NCI-H1092 (cell line): Measurements from ENCODE around the gene BBX.

ENCODE experiments used
- DNase-seq: peaks from one replicate; lab custom pipeline; 2025; lab: John Stamatoyannopoulos, UW

The BBX gene

DNA sequence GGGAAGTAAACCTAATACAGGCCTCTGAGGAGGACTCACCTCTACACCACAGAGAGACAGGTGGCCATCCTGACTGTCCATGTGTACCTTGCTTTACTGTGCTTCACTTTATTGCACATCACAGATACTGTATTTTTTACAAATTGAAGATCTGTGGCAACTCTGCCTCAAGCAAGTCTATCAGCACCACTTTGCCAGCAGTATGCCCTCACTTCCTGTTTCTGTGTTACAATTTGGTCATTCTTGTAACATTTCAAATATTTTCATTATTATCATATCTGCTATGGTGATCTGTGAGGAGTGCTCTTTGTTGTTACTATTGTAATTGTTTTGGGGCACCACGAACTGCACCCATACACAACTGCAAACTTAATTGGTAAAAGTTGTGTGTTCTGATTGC lies 78.0 kb downstream of the BBX start:
- no peak for DNase-seq

DNA sequence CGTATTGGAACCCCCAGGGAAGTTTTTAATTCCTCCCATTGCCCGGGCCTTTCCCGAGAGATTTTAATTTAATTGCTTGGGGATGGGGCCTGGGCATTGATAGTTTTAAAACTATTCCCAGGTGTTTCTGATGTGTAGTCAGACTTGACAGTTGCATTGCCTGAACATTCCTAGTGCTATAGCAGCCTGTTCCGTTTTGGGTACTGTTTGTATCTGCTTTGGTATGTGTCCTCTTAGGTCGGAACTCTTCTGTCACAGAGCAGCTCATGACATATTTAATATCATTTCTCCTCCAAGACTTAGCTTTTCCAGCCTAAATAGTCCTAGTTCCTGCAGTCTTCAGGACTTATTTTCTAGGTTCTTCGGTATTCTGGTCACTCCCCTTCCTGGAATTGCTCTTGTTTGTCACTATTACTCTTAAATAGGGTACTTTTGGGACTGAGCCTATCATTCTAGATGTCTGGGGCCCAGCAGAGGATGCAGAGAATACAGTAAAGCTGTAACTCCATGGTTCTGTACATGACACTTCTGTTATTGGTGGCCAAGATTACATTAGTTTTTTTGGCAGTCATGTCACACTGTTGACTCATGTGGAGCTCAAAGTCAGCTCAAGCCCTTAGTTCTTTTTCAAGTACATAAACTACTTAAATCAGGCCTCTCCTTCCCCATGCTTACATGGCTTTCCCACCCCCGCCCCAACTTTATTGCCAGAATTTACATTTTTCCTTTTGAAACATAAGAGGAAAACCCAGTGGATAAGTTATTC lies 81.5 kb downstream of the BBX start:
- DNase-seq = no peak

DNA sequence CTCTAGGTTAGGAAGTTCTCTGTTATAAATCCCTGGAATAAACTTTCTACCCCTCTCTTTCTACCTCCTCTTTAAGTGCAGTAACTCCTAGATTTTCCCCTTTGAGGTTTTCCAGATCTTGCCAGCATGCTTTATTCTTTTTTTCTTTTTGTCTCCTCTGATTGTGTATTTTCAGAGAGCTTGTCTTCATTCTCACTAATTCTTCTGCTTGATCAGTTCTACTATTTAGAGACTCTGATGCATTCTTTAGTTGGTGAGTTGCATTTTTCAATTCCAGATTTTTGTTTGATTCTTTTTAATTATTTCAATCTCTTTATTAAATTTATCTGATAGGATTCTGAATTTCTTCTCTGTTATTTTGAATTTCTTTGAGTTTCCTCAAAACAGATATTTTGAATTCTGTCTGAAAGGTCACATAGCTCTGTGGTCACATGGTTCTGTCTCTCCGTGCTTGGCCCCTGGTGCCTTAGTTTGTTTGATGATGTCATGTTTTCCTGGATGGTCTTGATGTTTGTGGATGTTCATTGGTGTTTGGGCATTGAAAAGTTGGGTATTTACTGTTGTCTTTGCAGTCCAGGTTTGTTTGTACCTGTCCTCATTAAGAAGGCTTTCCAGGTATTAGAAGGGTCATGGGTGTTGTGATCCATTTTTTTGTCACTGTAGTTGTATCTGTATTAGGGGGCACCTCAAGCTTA lies 89.2 kb downstream of the BBX start:
- no peak for DNase-seq

DNA sequence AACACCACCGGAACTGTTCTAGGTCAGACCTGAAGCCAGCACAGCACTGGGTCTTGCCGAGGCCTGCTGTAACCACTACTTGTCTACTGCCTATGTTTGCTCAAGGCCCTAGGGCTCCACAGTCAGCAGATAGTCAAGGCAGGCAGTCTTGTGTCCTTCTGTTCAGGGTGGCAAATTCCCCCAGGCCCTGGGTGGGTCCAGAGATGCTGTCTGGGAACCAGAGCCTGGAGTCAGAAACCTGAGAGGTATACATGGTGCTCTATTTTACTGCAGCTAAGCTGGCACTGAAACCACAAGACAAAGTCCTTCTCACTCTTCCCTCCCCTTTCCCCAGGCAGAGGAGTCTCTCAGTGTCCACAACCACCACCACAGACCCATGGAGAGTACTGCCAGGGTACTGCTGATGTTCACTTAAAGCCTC lies 89.9 kb downstream of the BBX start:
- DNase-seq = no peak

DNA sequence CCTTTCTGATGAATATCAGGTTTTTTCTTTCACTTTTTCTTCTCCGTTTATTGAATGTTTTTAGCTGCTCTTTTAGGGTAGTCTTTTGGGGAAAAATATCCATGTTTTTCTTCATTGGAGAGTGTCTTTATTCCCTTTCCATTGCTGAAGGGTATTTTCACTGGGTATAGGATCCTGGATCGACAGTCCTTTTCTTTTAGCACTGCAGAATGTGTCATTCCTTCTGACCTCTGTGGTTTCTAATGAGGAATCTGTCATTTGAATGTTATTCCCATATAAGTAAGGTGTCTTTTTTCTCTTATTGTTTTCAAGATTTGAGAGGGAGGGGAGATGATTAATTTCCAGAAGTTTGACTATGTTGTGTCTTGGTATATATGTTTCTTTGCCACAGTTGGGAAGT lies 96.8 kb downstream of the BBX start:
- no peak for DNase-seq

DNA sequence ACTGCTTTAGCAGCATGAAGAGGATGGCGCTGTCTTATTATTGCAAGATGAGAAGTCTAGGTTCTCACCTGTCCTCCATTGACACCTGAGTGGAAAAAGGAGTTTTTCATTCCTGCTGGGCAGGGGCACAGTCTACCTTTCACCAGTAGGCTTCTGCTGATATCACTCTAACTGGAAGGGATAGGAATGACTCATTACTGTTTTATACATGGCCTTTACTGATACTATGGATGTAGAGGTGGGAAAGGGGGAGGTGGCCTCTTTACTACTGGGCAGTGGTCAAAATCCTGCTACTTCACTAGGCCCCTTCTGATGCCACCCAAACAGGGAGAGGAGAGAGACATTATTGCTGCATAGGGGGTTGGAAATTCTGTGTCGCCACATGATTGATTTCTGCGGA lies 97.8 kb downstream of the BBX start:
- no peak for DNase-seq

DNA sequence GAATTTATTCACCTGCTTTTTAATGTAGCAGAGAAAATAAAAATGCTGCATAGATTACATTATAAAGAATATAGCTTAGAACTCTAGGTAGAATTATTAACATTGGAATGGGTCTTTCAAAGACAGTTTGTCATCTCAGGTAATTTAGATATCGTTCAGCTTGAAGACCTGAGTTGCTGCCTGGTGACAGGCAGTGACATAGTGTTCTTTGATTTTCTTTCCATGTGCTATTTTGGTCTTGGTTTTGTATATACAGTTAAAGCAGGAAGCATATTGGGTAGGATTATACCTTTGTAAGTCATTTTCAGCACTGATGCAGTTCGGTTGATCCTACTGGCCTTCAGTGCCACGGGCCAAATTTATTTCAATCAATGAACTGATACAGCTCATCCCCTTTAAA lies 98.7 kb downstream of the BBX start:
- DNase-seq = no peak

DNA sequence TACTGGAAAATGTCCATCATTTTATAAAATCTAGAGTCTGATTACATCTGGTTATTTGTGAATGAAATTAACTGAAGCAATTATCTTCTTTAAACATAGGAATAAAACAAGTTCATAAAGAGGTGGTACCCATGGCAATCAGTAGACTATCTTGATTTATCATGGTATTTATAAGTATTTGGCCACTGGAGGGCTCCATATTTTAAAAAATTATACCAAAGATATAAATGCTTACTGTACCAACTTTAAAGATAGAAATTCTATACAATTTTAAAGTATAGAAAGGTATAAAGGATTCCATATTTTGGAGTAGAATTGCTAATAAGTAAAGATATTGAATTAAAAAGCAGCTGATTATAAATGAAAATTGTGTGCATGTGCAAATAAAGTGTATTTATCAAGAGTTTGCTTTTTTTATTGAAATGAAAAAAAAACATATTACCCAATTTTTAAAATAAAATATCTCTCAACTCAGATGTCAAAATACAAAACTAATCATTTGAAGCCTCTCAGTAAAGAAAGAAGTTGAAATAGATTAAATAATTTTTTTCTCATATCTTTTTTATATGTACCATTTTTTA lies 105.3 kb downstream of the BBX start:
- no peak for DNase-seq

DNA sequence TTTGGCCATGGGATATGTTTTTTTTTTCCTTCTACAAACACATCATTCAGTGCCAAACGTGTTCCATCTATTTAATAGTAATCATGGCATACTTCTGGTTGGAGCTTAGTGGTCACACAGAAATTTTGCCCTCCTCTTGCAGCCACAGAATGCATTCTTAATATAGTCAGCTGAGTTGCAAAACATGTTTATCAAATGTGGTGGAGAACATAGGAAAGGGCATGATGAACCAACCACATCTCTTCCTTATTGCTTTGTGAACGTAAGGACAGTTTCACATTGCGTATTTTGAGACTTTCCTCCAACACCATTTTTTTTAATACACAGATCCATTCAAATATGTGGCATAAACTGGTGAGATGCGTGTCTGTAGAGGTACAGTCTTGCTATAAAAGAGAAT lies 106.8 kb downstream of the BBX start:
- DNase-seq = no peak

DNA sequence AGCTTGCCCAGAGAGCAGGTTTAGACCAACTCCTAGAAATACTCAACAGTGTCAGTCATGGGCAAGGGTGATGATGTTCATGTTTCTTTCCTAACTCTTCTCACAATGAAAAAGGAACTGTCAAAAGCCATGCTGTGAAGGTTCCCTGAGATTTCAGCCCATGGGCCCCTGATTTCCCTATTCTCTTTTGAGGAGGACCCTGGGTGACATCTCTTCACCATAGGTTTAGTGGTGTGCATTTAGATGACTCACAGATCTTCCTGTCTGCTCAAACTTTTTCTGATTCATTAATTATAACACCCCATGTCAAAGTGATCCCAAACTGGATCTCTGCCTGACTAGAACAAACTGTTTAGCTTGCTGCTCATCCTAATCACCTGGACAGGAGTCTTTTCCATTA lies 108.0 kb downstream of the BBX start:
- no peak for DNase-seq

DNA sequence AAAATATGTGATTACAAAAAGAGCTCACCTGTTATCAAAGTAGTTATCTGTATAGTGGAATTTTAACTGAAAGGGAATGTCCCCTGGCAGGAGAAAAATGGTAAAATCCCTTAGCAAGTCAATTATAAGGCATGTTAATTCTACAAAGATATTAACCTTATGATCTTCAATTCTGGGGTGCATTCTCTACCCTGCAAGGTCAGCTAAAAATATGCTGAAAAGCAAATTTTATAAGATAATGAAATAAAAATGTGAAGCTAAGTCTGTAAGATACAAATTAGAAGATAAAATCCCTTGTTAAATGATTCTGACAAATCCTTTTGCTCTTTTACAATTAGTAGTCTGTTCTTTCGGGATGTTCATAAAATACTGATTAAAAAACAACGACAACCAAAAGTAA lies 109.8 kb downstream of the BBX start:
- DNase-seq = no peak

DNA sequence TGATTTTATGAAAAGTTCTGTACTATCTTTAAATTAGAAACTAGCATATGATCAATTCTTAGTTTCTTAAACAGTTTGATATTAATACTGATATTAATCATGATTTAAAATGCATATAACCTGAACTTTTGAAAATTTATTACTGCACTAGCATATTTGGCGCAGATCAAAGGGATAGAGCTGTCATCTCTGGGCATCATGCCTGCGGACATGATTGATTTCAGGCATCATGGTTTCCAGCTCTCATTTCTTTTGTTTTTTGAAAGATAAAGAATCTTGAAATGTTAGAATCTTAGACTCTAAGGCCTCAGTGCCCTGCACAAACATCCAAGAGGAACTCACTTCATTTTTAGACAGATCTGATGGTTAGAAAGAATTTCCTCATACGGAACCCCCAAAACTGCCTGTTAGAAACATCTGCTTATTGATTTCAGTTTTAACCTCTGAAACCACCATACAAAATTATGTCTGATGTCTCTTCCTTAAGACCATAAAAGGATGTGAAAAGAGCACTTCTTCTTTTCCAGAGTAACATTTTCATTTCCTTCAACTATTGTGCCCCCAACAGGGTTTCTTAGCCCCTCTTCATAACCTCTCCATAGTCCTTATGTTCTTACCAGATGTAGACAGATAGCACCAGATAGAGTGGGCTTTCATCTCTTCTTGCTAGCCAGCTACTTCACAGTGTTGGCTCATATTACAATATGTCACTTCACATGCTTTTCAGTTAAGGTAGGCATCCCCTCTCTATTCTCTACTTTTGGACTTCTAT lies 110.8 kb downstream of the BBX start:
- no peak for DNase-seq

DNA sequence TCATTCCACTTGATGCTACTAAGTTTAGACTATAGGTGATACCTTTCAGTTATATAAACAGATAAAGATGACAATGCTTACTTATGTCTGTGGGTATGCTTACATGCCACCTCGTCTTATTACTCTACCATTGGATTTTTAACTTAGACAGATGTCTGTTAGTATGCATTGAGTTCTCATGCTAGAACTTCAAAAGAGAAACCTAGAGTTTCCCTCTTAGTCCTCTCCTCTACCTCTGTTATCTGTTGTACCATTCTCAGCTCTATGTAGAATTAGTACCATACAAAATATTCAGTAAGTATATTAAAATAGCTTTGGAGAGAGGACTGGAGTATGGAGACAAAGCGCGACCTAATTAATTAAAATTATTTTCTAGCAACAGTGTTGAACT lies 111.3 kb downstream of the BBX start:
- no peak for DNase-seq

DNA sequence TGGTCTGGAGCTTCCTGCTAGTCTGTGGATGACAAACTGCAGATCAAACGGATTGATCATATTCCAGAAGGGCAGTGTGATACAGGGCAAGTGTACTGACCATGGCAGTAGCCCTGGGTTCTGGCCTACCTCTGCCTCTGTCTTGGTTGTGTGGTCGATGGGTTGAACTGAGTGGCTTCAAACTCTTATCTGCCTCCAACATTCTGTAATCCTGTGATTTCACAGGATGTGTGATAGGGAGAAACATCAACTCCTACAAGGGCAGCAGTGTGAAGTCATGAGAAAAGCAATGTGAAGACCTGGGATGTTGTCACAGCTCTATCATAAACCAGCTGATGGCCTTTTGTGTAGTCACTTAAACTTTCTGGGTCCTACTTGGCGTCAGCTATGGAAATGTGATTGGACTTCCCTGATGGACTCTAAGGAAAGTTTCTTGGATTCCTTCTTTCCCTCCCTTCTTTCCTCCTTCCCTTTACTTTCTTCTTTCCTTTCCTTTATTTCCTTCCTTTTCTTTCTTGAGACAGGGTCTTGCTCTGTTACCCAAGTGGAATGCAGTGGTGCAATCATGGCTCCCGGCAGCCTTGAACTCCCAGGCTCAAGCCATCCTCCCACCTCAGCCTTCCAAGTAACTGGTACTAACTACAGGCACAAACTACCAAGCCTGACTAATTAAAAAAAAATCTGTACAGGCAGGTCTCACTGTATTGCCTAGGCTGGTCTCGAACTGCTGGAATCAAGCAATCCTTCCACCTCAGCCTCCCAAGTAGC lies 114.8 kb downstream of the BBX start:
- DNase-seq = no peak

DNA sequence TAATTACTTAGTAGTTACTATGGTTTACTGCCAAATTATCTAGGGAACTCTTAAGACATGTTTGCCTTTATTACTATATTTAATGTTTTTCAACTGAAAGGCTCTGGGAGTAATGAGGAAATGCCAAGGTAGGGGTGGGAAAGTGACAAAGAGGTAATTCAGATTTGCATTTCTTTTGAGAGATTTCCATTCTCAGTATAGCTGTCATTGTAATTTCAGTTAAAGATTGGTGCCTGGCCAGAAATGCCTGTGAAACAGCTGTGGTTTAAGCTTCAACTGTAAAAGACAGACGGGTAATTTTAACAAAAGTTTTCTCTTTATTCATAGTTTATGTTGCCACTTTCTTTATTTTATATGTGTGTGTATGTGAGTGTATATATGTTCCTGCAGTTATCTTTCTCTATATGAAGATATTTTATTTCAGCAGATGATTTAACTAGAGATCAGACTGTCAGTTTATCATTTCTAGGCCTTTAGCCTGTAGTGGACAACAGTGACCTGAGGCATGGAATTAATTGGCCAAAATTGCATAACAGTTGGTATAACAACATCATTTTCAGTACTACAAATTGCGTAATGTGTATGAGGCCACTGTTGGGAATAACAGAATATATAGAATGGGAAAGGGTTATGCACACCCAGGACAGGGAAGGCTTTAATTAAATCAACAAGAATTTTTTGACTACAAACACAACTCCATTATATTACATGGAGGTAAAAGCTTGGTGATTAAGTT lies 119.0 kb downstream of the BBX start:
- no peak for DNase-seq

DNA sequence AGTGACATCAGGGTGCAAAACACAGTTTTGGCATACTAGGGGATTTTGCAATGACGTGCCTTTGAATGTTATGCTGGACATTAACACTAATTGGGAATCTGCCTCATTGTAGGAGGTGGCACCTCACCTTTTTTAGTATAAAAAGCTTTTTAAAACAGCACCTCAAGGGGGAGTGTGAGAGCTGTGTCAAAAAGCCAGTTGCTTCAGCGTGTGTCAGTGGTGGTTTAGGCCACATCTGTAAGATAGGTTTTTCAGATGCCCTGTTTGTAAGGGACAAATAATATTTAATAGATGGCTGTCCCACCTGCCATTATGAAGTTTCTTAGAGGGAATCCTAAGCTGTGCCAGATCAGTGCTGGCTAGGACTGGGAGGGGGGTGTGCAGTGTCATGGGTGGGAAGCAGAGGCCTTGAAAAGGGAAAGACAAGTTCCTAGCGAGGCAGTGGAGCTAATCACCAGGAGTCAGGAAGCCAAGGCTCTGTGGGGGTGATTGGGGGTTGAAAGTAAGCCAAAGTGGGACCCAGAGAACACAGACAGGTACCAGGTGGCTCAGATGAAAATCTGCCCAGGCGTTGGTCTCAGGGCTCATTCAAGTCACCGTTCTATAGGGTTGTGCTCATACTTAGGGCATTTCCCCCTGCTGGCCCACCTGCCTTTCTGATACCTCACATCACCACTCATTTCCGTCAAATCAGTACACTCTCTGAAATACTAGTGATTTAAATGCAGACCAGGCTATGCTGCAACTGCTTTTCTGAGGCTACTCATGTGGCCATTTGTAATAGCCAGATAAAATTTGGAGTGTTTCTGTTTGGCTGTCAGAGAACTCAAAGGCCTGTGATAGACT lies 120.5 kb downstream of the BBX start:
- no peak for DNase-seq

DNA sequence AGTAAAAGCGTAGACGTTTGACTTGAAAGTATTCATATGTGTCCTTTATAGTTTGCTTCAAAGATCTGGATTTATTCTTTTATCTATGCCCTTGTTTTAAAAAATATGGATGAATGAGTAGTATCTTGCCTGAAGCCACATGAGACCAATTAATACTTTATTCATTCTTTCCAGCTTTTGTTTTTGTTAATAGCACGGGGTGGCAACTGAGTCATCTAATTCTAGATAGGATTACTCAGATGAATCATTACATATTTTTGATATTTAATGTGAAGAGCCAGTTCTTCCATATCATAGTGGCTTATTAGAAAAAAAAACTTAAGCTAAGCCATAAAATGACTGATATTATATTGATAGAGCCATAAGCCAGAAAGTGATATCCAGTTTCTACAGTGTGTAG lies 121.9 kb downstream of the BBX start:
- no peak for DNase-seq

DNA sequence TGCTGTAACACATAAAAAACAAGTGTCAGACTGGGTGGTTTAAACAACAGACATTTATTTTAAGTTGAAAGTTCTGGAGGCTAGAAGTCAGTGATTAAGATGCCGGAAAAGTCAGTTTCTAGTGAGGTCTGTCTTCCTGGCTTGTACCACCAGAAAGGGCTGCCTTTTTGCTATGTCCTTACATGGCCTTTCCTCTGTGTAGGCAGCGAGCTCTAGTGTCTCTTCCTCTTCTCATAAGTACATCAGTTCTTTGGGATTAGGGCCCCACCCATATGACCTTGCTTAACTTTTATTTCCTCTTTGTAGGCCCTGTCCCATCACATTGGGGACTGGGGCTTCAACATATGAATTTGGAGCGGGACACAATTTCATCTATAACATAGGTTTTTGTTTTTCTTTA lies 128.0 kb downstream of the BBX start:
- no peak for DNase-seq

DNA sequence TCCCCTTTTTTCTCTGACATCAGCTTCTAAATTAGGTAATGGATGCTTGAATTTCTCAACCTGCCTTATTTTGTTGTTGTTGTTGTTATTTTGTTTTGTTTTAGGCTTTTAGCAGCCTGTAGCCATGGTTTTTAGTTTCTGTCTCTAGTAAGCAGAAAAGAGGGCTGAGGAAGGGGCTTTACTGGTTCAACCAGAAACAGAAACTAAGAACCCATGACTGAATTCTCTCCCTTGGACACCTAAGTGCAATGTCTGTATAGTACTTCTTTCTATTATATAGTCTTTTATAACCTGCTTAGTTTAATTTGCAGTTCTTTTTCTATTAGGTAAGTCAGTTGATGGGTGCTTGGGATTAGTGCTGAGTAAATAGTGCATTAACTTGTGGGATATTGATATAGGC lies 129.0 kb downstream of the BBX start:
- DNase-seq = no peak

DNA sequence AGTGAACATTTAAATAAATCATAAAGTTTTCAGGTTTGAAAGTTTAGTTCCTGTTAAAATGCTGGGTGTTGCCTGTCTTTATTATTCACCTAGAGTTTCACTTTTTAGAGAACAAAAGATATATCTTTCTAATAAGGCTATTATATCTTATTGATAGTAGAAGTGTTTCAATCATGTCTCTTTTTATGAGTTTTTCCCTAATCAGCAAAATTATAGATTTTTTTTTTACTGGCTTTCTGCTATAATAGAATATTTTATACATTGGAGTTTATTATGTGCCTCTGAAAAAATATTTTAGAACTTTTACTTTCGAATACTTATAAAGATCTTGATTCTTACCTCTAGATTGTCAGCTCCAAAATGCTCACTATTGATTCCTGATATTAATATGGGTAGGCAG lies 131.5 kb downstream of the BBX start:
- DNase-seq = no peak
